ES-I3 (cell line): ENCODE measurements around the gene YWHAQ.

Experiments used
- H3K36me3 ChIP-seq: 2 replicates; pipeline ENCODE4 v1.6.1; 2013; ENCODE audit warnings: mild to moderate bottlenecking, low read length, control low read depth, moderate library complexity; ENCODE audit not compliant: insufficient read depth
- H3K4me1 ChIP-seq: 2 replicates; pipeline ENCODE4 v1.6.1; 2013; ENCODE audit warnings: mild to moderate bottlenecking, control low read depth, low read length; ENCODE audit not compliant: insufficient read depth
- H3K9ac ChIP-seq: 2 replicates; pipeline ENCODE4 v1.6.1; 2013; ENCODE audit warnings: low read depth, mild to moderate bottlenecking, low read length, moderate library complexity
- H3K9me3 ChIP-seq: 2 replicates; pipeline ENCODE4 v1.6.1; 2013; ENCODE audit warnings: mild to moderate bottlenecking, low read length, moderate library complexity; ENCODE audit not compliant: control insufficient read depth, insufficient read depth

Gene YWHAQ

GRCh38 chr2:9661261-9661660, 30.5 kb upstream of the YWHAQ start:
- Histone ChIP-seq H3K9ac (no peak overlapping the region), H3K4me1 (peaks cover 21% of the 10 kb centered on the region), H3K36me3 (no peaks in the 10 kb centered on the region), H3K9me3 (no peaks in the 10 kb centered on the region)

GRCh38 chr2:9660781-9661180, 30.0 kb upstream of the YWHAQ start:
- H3K36me3 ChIP-seq = no peaks in the 10 kb centered on the region
- peaks cover 21% of the 10 kb centered on the region for H3K4me1 ChIP-seq
- no peaks in the 10 kb centered on the region for H3K9me3 ChIP-seq
- H3K9ac ChIP-seq = no peak overlapping the region

- Histone ChIP-seq H3K4me1 (peaks cover 24% of the 10 kb centered on the region), H3K9ac (no peak overlapping the region), H3K9me3 (no peaks in the 10 kb centered on the region), H3K36me3 (no peaks in the 10 kb centered on the region)
Observed at GRCh38 chr2:9660154-9660553, 29.4 kb upstream of the YWHAQ start.

GRCh38 chr2:9658972-9659371, 28.2 kb upstream of the YWHAQ start:
- H3K9me3 ChIP-seq = no peaks in the 10 kb centered on the region
- no peak overlapping the region for H3K9ac ChIP-seq
- H3K4me1 ChIP-seq = peaks cover 24% of the 10 kb centered on the region
- no peaks in the 10 kb centered on the region for H3K36me3 ChIP-seq

- no peaks in the 10 kb centered on the region for H3K36me3 ChIP-seq
- H3K9ac ChIP-seq = no peak overlapping the region
- no peaks in the 10 kb centered on the region for H3K9me3 ChIP-seq
- peaks cover 28% of the 10 kb centered on the region for H3K4me1 ChIP-seq
Observed at GRCh38 chr2:9657731-9658130, 26.9 kb upstream of the YWHAQ start.

- no peaks in the 10 kb centered on the region for H3K9me3 ChIP-seq
- H3K4me1 ChIP-seq = peaks cover 28% of the 10 kb centered on the region
- no peaks in the 10 kb centered on the region for H3K36me3 ChIP-seq
- H3K9ac ChIP-seq = no peak overlapping the region
Observed at GRCh38 chr2:9657083-9657482, 26.3 kb upstream of the YWHAQ start.

- Histone ChIP-seq H3K9me3 (no peaks in the 10 kb centered on the region), H3K9ac (no peak overlapping the region), H3K4me1 (peaks cover 28% of the 10 kb centered on the region), H3K36me3 (no peaks in the 10 kb centered on the region)
Observed at GRCh38 chr2:9656270-9656766, 25.5 kb upstream of the YWHAQ start.

GRCh38 chr2:9655441-9656269, 24.9 kb upstream of the YWHAQ start:
- no peaks in the 10 kb centered on the region for H3K36me3 ChIP-seq
- H3K4me1 ChIP-seq = peaks cover 25% of the 10 kb centered on the region
- H3K9ac ChIP-seq = no peak overlapping the region
- no peaks in the 10 kb centered on the region for H3K9me3 ChIP-seq

- Histone ChIP-seq H3K4me1 (peaks cover 26% of the 10 kb centered on the region), H3K9ac (no peak overlapping the region), H3K9me3 (no peaks in the 10 kb centered on the region), H3K36me3 (no peaks in the 10 kb centered on the region)
Observed at GRCh38 chr2:9654452-9655100, 23.8 kb upstream of the YWHAQ start.

GRCh38 chr2:9653485-9654271, 22.9 kb upstream of the YWHAQ start:
- Histone ChIP-seq H3K9me3 (no peaks in the 10 kb centered on the region), H3K36me3 (no peaks in the 10 kb centered on the region), H3K4me1 (peaks cover 26% of the 10 kb centered on the region), H3K9ac (no peak overlapping the region)

- H3K9ac ChIP-seq = no peak overlapping the region
- H3K4me1 ChIP-seq = peaks cover 25% of the 10 kb centered on the region
- H3K36me3 ChIP-seq = no peaks in the 10 kb centered on the region
- no peaks in the 10 kb centered on the region for H3K9me3 ChIP-seq
Observed at GRCh38 chr2:9652898-9653479, 22.2 kb upstream of the YWHAQ start.

- Histone ChIP-seq H3K9me3 (no peaks in the 10 kb centered on the region), H3K9ac (no peak overlapping the region), H3K36me3 (no peaks in the 10 kb centered on the region), H3K4me1 (peaks cover 25% of the 10 kb centered on the region)
Observed at GRCh38 chr2:9652267-9652666, 21.5 kb upstream of the YWHAQ start.

- Histone ChIP-seq H3K9me3 (no peaks in the 10 kb centered on the region), H3K4me1 (peaks cover 17% of the 10 kb centered on the region), H3K9ac (no peak overlapping the region), H3K36me3 (no peaks in the 10 kb centered on the region)
Observed at GRCh38 chr2:9650119-9650821, 19.5 kb upstream of the YWHAQ start.

GRCh38 chr2:9649261-9649660, 18.5 kb upstream of the YWHAQ start:
- no peak overlapping the region for H3K9ac ChIP-seq
- H3K4me1 ChIP-seq = peaks cover 16% of the 10 kb centered on the region

More at GRCh38 chr2:9649261-9649660, 18.5 kb upstream of the YWHAQ start:
- Histone ChIP-seq H3K36me3 (no peaks in the 10 kb centered on the region), H3K9me3 (no peaks in the 10 kb centered on the region)
